Stimulated activated memory B cell treated with anti-CD40 and anti-IgM and Interleukin-4, amounts not matched to agents 10 μg/mL and 1 μg/mL and 100 μg/mL, for 72 hours (primary cell): ENCODE measurements around the gene FOXN3.
A peak's percentile ranks its signal among the peaks of the same experiment; 100 is the strongest.

Source experiments
- ATAC-seq: fragments of 150-1000 bp; cut with Tn5 transposase; 2 replicates; pipeline ENCODE4 v1.10.0; 2021
- H3K27ac Mint-ChIP-seq: one replicate; pipeline ENCODE4 v1.8.0; 2022; ENCODE audit warnings: mild to moderate bottlenecking, mixed read lengths
- H3K27me3 Mint-ChIP-seq: one replicate; pipeline ENCODE4 v1.8.0; 2022; ENCODE audit warnings: mixed read lengths
- H3K36me3 Mint-ChIP-seq: one replicate; pipeline ENCODE4 v1.8.0; 2022; ENCODE audit warnings: mixed read lengths
- H3K4me1 Mint-ChIP-seq: one replicate; pipeline ENCODE4 v1.8.0; 2022; ENCODE audit warnings: mixed read lengths
- H3K4me3 Mint-ChIP-seq: one replicate; pipeline ENCODE4 v1.8.0; 2022; ENCODE audit warnings: mild to moderate bottlenecking, moderate library complexity, mixed read lengths
- H3K9me3 Mint-ChIP-seq: one replicate; pipeline ENCODE4 v1.8.0; 2022; ENCODE audit warnings: mixed read lengths

The FOXN3 gene

GRCh38 chr14:89332031-89332430, 85.0 kb downstream of the FOXN3 start:
- no peak overlapping the region for H3K4me3 Mint-ChIP-seq
- H3K27me3 Mint-ChIP-seq: no peaks in the 10 kb centered on the region
- H3K9me3 Mint-ChIP-seq: peaks cover 3% of the 10 kb centered on the region
- ATAC-seq: no peak
- H3K36me3 Mint-ChIP-seq: peaks cover 44% of the 10 kb centered on the region
- peak overlapping the region; percentile 80 for H3K27ac Mint-ChIP-seq
- peaks cover 66% of the 10 kb centered on the region for H3K4me1 Mint-ChIP-seq

- peaks cover 64% of the 10 kb centered on the region for H3K4me1 Mint-ChIP-seq
- peak overlapping the region; percentile 29 for H3K4me3 Mint-ChIP-seq
- peaks cover 3% of the 10 kb centered on the region for H3K9me3 Mint-ChIP-seq
- H3K36me3 Mint-ChIP-seq: peaks cover 43% of the 10 kb centered on the region
- H3K27me3 Mint-ChIP-seq: no peaks in the 10 kb centered on the region
- peak; percentile 94 for ATAC-seq
- H3K27ac Mint-ChIP-seq: peak overlapping the region; percentile 80
Measured at GRCh38 chr14:89331398-89331797, 85.6 kb downstream of the FOXN3 start.

GRCh38 chr14:89330236-89331002, 86.6 kb downstream of the FOXN3 start:
- H3K4me1 Mint-ChIP-seq: peaks cover 64% of the 10 kb centered on the region
- H3K36me3 Mint-ChIP-seq: peaks cover 43% of the 10 kb centered on the region
- H3K9me3 Mint-ChIP-seq: peaks cover 3% of the 10 kb centered on the region
- no peaks in the 10 kb centered on the region for H3K27me3 Mint-ChIP-seq
- H3K27ac Mint-ChIP-seq: peak overlapping the region; percentile 80
- H3K4me3 Mint-ChIP-seq: no peak overlapping the region
- ATAC-seq: no peak

DNA sequence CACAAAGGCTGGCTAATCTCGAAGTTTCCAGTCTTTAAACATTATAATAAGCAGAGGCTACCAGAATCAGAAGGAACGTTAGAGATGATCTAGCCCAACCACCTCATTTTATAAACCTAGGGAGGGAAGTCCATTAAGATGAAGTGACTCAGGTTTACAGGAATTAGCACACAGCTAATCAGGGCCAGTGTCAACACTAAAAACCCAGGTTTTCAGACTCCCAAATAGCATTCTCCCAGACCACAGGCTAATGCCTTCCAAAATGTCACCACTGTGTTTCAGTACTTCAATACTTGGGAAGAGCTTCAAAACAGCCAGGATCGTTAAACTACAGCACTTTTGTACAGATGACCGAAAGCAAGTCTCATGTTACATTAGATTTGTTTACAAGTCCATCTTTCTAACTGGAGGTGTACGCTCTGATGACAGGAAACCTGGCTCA, 89.2 kb downstream of the FOXN3 start:
- ATAC-seq: no peak
- H3K27me3 Mint-ChIP-seq: no peaks in the 10 kb centered on the region
- peaks cover 81% of the 10 kb centered on the region for H3K4me1 Mint-ChIP-seq
- no peaks in the 10 kb centered on the region for H3K9me3 Mint-ChIP-seq
- no peak overlapping the region for H3K4me3 Mint-ChIP-seq
- peaks cover 61% of the 10 kb centered on the region for H3K36me3 Mint-ChIP-seq
- H3K27ac Mint-ChIP-seq: peak overlapping the region; percentile 40

DNA sequence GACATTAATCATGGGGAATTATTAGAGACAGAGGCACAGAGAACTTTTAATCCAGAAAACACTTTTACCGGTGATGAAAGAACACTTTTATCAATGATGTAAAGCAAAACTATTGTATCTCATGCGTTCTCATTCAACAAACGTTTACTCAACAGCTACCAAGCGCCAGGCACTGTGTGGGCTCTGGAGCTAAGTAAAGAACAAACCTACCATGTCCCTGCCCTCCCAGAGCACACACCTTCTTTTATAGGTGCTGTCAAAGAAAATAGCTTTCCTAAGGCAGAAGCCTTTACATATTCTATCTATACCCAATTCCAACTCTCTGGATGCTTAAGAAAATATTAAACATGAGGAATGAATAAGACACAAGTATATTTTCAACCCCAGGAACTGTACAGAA, 91.1 kb downstream of the FOXN3 start:
- Mint-ChIP-seq H3K27ac (peak overlapping the region; percentile 48), H3K4me3 (no peak overlapping the region), H3K9me3 (no peaks in the 10 kb centered on the region), H3K4me1 (peaks cover 74% of the 10 kb centered on the region), H3K27me3 (no peaks in the 10 kb centered on the region), H3K36me3 (peaks cover 68% of the 10 kb centered on the region)
- ATAC-seq: no peak

DNA sequence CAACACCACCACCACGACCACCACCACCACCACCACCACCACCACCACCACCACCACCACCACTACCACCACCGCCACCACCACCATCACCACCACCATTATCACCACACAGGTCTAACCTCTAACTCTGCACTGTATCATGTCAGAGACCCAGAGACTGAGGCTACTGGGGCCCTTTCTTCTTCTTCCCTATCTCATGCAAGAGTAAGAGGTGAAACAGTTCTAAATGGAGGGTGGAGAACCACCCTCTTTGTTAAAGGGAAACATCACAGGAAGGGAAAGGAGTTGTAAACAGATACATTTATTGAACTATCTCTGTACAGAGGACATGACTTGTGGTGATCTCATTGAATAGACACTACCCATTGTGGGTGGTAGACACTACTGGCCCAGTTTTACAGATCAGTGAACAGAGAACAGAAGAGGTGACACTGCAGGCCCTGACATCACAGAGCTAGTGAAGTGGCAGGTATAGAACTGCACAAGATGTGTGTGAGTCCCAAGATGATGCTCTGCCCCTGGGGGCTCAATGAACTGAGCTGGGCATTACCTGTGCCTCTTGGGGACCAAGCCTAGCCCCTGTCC, 91.6 kb downstream of the FOXN3 start:
- Mint-ChIP-seq H3K36me3 (peaks cover 66% of the 10 kb centered on the region), H3K27ac (peak overlapping the region; percentile 48), H3K4me3 (no peak overlapping the region), H3K9me3 (no peaks in the 10 kb centered on the region), H3K4me1 (peaks cover 69% of the 10 kb centered on the region), H3K27me3 (no peaks in the 10 kb centered on the region)
- peak; percentile 69 for ATAC-seq

GRCh38 chr14:89324501-89325298, 92.3 kb downstream of the FOXN3 start:
- peak; percentile 70 for ATAC-seq

GRCh38 chr14:89320381-89321000, 96.5 kb downstream of the FOXN3 start:
- H3K27ac Mint-ChIP-seq: no peak overlapping the region
- no peak for ATAC-seq
- H3K9me3 Mint-ChIP-seq: peaks cover 7% of the 10 kb centered on the region
- no peaks in the 10 kb centered on the region for H3K27me3 Mint-ChIP-seq
- peaks cover 74% of the 10 kb centered on the region for H3K4me1 Mint-ChIP-seq
- peaks cover 61% of the 10 kb centered on the region for H3K36me3 Mint-ChIP-seq
- H3K4me3 Mint-ChIP-seq: no peak overlapping the region

More at GRCh38 chr14:89324501-89325298, 92.3 kb downstream of the FOXN3 start:
- H3K4me3 Mint-ChIP-seq: no peak overlapping the region
- peaks cover 63% of the 10 kb centered on the region for H3K4me1 Mint-ChIP-seq
- H3K9me3 Mint-ChIP-seq: no peaks in the 10 kb centered on the region
- H3K27me3 Mint-ChIP-seq: no peaks in the 10 kb centered on the region
- peaks cover 64% of the 10 kb centered on the region for H3K36me3 Mint-ChIP-seq
- peak overlapping the region; percentile 48 for H3K27ac Mint-ChIP-seq

GRCh38 chr14:89319687-89320086, 97.3 kb downstream of the FOXN3 start:
- Mint-ChIP-seq H3K27ac (no peak overlapping the region), H3K9me3 (peaks cover 7% of the 10 kb centered on the region), H3K27me3 (no peaks in the 10 kb centered on the region), H3K4me3 (no peak overlapping the region), H3K36me3 (peaks cover 61% of the 10 kb centered on the region), H3K4me1 (peaks cover 67% of the 10 kb centered on the region)
- ATAC-seq: no peak

GRCh38 chr14:89317051-89317691, 99.9 kb downstream of the FOXN3 start:
- Mint-ChIP-seq H3K4me1 (peaks cover 50% of the 10 kb centered on the region), H3K27me3 (no peaks in the 10 kb centered on the region), H3K27ac (peak overlapping the region; percentile 64), H3K9me3 (peaks cover 10% of the 10 kb centered on the region), H3K36me3 (peaks cover 54% of the 10 kb centered on the region), H3K4me3 (no peak overlapping the region)
- ATAC-seq: peak; percentile 66

DNA sequence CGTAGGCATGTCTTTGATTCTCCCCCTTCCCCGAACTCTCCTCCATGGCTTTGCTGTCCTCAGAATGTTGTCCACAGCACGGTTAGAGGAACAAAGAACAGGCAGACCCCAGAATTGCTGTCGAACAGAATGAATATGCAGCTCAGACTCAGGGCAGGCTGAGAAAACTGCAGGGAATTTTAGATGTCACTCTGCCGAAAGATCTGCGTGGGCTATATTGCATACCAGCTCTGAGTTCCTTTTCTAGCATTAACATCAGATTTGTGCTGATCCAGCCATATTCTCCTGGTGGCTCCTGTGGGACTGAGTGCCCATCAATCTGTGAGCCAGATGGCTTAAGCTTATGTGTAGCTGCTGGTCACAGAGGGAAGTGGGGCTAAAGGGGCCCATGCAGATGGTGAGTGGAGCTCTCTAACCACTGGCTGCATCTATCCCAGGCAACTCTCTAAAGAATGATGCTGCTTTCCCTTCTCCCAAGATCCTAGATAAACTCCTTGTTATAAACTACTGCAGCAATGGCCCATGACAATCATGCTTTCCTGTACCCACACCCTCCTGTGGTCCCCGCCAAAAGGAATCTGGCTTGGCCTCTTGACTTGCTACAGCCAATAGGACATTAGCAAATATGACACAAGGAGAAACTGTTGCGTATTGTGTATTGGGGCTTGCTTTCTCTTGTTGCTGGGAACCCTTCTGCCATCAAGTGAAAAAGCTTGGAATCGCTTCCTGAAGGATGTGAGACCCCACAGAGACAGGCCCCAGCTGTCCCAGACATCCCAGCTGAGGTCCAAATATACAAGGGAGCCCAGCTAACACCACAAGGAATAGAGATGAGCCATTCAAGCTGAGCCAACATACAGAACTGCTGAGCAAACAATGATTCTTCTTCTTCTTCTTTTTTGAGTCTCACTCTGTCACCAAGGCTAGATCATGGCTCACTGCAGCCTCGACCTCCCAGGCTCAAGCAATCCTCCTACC, 101.3 kb downstream of the FOXN3 start:
- no peak overlapping the region for H3K4me3 Mint-ChIP-seq
- H3K4me1 Mint-ChIP-seq: peaks cover 45% of the 10 kb centered on the region
- no peak overlapping the region for H3K27ac Mint-ChIP-seq
- no peaks in the 10 kb centered on the region for H3K27me3 Mint-ChIP-seq
- H3K9me3 Mint-ChIP-seq: peaks cover 10% of the 10 kb centered on the region
- ATAC-seq: no peak
- peaks cover 49% of the 10 kb centered on the region for H3K36me3 Mint-ChIP-seq

DNA sequence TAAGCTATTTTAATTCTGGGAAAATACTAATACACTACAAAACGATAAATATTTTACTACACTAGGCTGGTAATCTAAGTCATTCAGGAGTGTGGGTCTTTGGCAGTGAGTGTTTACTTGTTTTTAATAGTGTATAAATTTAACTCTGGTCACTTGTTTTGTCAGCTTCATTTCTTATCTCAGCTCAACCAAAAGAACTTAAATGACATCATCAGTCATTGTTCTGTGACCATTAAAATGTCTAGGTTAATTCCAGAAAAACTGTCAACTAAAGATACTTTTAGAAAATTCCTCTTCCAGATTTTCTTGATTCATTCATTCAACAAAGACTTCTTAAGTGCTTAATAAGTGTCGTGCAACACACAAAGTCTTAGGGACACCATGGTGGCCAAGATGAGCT, 102.8 kb downstream of the FOXN3 start:
- Mint-ChIP-seq H3K27me3 (no peaks in the 10 kb centered on the region), H3K36me3 (peaks cover 41% of the 10 kb centered on the region), H3K27ac (no peak overlapping the region), H3K4me1 (peaks cover 55% of the 10 kb centered on the region), H3K4me3 (no peak overlapping the region), H3K9me3 (peaks cover 10% of the 10 kb centered on the region)
- ATAC-seq: no peak

DNA sequence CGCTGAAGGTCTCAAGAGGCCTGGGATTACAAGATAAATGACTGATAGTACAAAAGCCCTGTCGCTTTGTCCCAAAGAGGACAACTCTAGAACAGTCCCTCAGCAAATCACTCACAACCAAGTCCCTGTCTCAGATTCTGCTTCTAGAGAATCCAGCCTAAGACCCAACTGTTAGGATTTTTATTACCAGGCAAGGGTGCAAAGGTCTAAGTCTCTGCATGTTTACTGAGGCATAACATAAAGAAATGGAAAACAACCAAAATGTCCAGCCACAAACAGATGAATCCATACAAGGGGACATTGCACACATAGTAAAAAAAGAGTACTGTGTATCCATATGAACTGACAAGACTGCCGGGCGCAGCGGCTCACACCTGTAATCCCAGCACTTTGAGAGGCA, 104.1 kb downstream of the FOXN3 start:
- Mint-ChIP-seq H3K36me3 (peaks cover 31% of the 10 kb centered on the region), H3K4me1 (peaks cover 56% of the 10 kb centered on the region), H3K27me3 (no peaks in the 10 kb centered on the region), H3K27ac (peak overlapping the region; percentile 17), H3K4me3 (no peak overlapping the region), H3K9me3 (peaks cover 3% of the 10 kb centered on the region)
- no peak for ATAC-seq

DNA sequence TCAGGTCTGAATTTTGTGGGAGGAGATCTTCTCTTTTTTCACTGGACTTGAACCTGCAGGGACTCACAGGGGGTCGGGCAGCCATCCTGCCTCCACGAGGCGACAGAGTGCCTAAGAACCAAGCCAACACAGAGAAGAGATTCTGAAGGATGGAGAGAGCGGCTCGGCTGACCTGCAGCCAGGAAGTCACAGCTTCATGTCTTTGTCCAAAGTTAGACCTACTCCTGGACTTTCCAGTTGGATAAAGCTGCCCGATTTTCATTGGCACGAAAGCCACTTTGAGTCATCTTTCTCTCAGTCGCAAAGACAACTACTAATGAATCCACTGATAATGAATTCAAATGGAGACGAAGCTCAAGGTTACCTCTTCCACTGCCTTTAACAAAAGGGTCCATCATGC, 106.8 kb downstream of the FOXN3 start:
- Mint-ChIP-seq H3K27me3 (no peaks in the 10 kb centered on the region), H3K4me3 (no peak overlapping the region), H3K36me3 (peaks cover 27% of the 10 kb centered on the region), H3K9me3 (peaks cover 3% of the 10 kb centered on the region), H3K27ac (peak overlapping the region; percentile 94), H3K4me1 (peaks cover 52% of the 10 kb centered on the region)
- no peak for ATAC-seq
